Activated CD8-positive, alpha-beta memory T cell treated with anti-CD3 and anti-CD28 coated beads, Interleukin-2, amount 50 U/mL, for 24 hours (primary cell): ENCODE results near the gene ANKRD10.
"Not testable (repeated sequence)": the region's sequence is repeated elsewhere in the genome, so short reads cannot be mapped to it uniquely, and the experiment has no call there.

Source experiments
- DNase-seq: peaks from one replicate; pipeline ENCODE4 v3.0.0-alpha.2; 2020; ENCODE audit errors: extremely low read depth

Gene ANKRD10

GRCh38 chr13:110915057-110915873 lies at the start of gene ANKRD10:
Gene ANKRD10 (minus strand): TSS chr13:110915069. CDS start chr13:110914934, 135 bp downstream.
- DNase-seq, result peak; percentile 83

DNA sequence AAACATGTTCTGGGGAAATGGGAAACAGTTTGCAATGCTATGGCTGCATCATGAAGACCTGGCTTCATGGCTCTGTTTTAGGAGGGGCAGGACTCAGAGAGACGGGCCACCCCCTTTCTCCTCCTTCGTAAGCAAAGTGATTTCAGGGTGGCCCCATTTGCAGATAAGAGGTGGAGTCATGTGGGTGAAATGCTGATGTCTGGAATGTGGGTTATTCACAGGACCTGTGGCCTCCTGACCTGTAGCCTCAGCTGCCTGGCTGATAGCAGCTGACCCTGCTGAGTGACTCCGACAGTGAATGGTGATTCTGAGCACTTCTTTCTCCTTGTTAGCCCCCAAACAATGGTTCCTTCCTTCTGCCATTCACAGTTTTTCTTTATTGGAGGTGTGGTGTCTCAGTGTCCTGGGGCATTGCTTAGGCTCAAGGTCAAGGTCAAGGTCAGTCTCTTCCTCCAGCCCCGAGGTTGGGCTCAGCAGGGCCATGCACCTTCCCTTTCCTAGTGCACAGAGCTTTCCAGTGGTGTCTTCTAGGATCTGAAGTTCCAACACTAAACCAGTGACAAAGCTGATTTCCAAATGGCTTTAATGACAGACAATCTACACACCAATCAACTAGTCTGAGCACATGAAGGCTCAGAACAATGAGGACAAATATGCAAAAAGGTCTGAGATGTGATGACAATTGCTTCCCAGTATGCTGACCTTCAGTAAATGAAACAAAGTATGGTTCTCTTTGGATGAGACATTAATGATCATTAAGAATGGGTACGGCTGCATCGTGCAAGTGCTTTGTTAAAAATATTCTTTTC lies 49.6 kb upstream of the ANKRD10 start:
- no peak for DNase-seq

GRCh38 chr13:110963554-110963970 lies 48.7 kb upstream of the ANKRD10 start:
- DNase-seq, result no peak

DNA sequence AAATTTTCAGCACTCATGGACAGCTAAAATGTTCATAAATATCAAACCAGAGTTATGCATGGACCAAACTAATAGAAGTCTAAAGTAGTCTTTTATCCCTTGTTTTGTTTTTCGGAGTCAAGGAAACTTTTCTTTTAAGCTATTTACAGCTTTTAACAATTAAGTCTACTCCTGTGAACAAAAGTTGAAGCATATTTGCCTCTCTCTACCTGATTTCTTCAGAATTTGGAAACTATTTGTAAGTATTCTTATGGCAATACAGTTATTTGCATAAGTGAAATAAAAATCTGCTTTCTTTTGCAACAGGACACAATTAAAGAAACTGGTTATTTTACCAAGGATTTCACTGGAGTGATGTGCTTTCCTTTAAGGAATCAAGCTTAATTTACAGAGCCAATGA lies 47.1 kb upstream of the ANKRD10 start:
- no peak for DNase-seq

GRCh38 chr13:110960204-110960603 lies 45.3 kb upstream of the ANKRD10 start:
- DNase-seq, result no peak

GRCh38 chr13:110957931-110958330 lies 43.1 kb upstream of the ANKRD10 start:
- DNase-seq, result no peak

GRCh38 chr13:110957181-110957884 lies 42.5 kb upstream of the ANKRD10 start:
- no peak for DNase-seq

GRCh38 chr13:110956216-110956615 lies 41.3 kb upstream of the ANKRD10 start:
- not testable (repeated sequence) for DNase-seq

GRCh38 chr13:110955608-110956007 lies 40.7 kb upstream of the ANKRD10 start:
- DNase-seq, result not testable (repeated sequence)

DNA sequence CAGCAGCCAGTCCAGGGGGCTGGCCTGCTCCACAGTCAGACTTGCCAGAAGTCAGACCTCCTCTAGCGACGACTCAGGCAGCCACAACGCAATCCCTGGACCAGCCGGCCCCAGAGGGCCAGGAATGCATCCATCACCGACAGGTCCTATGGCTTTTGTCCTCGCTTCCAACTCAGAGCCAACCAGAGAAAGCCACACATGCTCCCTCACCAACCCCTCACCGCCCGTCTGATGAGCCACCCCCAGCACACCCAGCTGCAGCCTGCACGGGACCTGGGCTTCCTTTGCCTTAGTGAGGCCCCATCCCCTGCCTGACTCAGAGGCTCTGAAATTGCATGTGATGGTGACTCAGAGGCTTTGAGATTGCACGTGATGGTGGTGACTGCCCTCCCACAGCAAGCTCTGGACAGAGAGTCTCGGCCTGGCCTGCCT lies 40.2 kb upstream of the ANKRD10 start:
- DNase-seq, result peak; percentile 24

DNA sequence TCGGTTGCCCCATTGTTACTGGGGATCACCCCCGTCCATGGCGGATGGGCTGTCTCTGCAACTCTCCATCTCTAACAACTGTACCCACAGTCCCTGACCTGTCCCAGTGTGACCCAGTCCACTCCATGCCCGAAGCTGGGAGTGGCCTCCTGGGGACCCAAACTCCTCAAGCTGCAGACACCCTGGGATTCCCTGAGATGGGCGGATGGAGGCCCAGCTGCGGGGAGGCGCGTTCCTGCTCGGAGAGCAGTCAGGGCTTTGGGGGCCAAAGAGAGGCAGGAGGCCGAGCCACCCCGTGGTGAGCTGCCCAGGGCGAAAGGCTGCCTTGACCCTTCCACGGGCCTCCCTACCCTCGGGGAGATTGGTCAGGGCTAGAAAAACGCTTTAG lies 39.7 kb upstream of the ANKRD10 start:
- DNase-seq, result not testable (repeated sequence)

DNA sequence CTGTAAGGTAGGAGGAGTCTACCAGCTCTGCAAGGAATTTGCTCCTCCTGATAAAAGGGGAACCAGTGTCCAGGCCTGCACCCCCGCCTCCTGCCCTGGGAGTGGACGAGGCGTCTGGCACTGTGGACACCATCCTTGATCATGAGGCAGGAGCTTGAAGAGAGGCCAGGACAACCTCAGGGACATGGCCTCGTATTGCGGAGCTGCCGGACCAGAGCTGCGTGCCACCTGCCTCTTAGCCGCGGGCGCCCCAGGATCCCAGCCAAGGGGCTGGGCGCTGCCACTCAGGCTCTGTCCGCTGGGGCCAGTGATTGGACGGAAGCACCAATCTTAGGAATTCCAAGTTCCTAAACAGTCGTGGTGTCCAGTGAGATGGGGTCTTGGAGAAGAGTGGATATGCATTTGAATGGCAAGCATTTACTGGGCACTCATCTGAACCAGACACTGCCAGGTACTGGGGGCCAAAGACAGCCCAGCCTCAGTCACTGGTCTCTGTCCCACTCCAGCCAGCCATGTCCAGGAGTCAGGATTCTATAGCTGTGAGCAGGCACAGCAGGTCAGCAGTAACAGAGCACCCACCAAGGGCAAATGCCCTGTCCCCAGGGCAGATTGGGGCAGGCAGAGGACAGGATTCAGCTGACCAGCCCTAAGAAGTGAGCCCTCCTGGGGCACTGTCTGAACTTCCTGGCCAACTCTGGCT lies 39.1 kb upstream of the ANKRD10 start:
- DNase-seq, result no peak

DNA sequence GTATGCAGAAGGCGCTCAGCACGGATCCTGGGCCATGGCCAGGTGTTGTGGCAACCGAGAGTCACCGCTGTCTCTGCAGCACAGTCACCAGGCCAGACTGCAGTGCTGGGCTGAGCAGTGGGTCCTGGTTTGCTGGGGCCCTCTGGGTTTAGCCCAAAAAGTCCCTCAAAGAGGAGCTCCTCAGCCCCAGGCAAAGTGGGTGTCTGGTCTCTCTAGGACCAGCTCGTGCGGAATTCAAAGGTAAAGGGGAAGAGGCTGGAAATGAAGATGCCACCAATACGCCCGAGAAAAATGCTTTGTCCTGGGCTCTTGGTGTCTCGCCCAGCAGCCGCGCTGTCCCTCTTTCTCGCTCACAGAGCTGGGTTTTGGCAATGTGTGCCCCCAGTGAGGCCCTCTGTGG lies 38.5 kb upstream of the ANKRD10 start:
- DNase-seq, result no peak

DNA sequence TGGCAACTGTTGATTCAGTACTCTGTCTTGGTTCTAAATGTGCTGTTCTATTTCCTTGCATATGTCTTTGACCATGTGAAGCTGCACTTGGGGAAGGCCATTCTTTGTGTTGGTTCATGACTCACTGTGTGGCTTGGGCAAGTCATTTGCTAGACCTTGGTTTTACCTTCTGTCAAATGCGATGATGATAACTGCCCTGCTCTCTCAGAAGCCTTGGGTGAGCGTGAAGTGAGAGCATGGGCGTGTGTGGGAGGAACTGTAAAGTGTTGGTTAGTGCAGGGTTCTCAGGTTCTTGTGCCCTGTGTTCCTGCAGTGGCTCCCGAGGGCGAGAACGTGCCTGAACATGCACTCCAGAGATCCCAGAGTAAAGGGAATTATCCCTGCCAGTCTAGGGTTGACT lies 37.3 kb upstream of the ANKRD10 start:
- not testable (repeated sequence) for DNase-seq

DNA sequence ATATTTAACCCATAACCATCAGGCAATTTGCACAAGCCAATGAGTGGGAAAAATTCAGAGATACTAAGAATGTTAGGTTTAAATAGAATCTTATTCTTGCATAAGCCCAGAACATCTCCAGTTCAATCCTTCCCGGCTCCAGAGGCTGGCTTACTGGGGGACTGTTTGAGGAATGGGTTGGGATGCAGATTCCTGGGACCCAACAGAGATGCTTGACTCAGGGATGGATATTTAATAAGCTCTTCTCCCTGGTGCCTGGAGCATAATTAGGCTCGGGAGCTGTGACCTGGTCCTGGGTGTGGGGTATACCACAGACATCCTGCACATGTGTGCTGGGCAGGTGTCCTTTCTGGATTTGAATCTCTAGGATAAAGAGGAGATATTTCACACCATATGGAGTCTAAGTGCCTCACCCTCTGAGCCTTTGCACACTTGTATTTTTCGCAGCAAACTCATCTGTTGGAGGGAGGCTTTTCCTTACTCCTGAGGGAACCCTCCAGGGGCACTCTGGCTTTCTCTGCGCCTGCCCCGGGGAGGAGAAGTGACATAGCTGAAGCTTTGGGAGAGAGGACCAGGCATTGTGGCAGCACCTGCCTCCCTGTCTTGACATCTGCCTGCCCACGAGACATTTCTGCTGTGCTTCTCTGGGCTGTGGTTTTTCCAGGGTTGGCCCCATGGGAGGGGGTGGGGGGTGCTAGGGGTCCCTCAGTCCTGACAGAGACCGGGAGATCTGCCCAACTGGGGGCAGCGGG lies 36.1 kb upstream of the ANKRD10 start:
- no peak for DNase-seq

DNA sequence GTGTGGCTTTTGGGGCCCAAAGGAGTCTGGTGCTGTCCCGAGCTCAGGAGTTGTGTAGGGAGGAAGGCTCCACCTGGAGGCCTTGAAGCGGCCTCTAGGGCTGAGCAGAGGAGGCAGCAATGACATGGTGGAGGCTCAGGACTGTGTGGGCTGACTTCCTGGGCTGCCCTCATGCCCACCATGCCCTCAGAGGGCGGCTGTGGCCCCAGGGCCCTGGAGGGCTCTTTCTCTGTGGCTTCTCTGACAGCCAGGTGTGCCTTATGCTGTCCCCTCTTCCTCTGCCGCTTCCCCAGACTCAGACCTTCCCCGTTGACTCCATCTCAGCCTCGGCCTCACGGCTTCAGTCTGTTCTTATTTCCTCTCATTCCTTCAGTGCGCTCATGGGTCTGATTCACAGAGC lies 35.5 kb upstream of the ANKRD10 start:
- DNase-seq, result no peak

DNA sequence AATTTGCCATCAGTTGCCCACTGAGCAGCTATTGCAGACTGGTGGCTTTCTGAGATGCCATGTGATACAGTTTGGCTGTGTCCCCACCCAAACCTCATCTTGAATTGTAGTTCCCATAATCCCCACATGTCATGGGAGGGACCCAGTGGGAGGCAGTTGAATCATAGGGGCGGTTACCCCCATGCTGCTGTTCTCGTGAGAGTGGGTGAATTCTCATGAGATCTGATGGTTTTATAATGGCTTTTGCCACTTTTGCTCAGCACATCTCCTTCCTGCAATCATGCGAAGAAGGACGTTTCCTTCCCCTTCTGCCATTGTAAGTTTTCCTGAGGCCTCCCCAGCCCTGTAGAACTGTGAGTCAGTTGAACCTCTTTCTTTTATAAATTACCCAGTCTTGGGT lies 34.8 kb upstream of the ANKRD10 start:
- no peak for DNase-seq

GRCh38 chr13:110949116-110949515 lies 34.2 kb upstream of the ANKRD10 start:
- DNase-seq, result no peak

DNA sequence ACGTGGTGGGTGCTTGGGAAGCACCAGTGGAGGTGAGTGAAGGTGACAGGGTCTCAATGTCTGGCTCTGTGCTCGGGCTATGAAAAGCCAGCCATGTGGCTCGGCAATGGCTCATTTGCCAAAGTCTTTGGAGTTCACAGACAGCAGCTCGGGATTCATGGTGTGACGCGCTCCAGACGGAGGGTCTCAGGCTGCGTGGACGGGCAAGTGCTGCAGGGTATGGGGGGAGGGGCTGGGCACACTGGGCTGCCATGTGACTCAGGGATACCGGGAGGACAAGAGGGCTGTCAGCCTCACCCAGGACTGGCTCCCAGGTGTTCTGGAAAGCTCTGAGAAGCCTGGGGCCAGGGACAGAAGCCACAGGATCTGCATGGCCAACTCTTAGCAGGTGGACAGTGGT lies 32.5 kb upstream of the ANKRD10 start:
- not testable (repeated sequence) for DNase-seq

- no peak for DNase-seq
Measured at GRCh38 chr13:110945928-110946570, 31.2 kb upstream of the ANKRD10 start.
